Thoracic aorta (tissue), 2 donors: Measurements from ENCODE around the gene AIM2. TPM values are rescaled to one million over a fixed set of nuclear protein-coding genes. Genes with fewer than 3 reads are reported as not detected.

Source experiments
- ATAC-seq: fragments of 150-250 bp; one replicate; pipeline ENCODE4 v1.8.0; 2017; ENCODE audit warnings: low read depth; ENCODE audit not compliant: insufficient number of reproducible peaks, low FRiP score
- DNase-seq: peaks from one replicate; pipeline ENCODE4 v3.0.0-alpha.2; 2020; ENCODE audit warnings: low spot score
- H3K27ac ChIP-seq, 2 donors: fragments of 200-600 bp; sonication (generic); 1 replicate in 1 of 2; 2 replicates in 1 of 2; pipeline ENCODE4 v1.5.1; 2016; ENCODE audit warnings: mild to moderate bottlenecking in 2 of 2, moderate library complexity in 2 of 2
- H3K27me3 ChIP-seq: fragments of 200-600 bp; sonication (generic); replicated peaks from 2 replicates; pipeline ENCODE4 v1.6.0; 2016; ENCODE audit warnings: mild to moderate bottlenecking; ENCODE audit not compliant: insufficient read depth
- H3K36me3 ChIP-seq: fragments of 200-600 bp; sonication (generic); one replicate; pipeline ENCODE4 v1.5.1; 2016
- H3K4me1 ChIP-seq, 2 donors: fragments of 200-600 bp; sonication (generic); 1 replicate in 1 of 2; 2 replicates in 1 of 2; pipeline versions ENCODE4 v1.5.1 to v1.6.0; 2016; ENCODE audit warnings: low read depth in 2 of 2, mild to moderate bottlenecking in 1 of 2; ENCODE audit not compliant: control insufficient read depth in 1 of 2
- H3K4me3 ChIP-seq: fragments of 200-600 bp; sonication (generic); 2 replicates; pipeline ENCODE4 v1.5.1; 2016; ENCODE audit warnings: mild to moderate bottlenecking
- H3K9me3 ChIP-seq: fragments of 200-600 bp; sonication (generic); 2 replicates; pipeline ENCODE4 v1.5.1; 2016
- total RNA-seq, 2 donors: library from RNA; depleted of rRNA; stranded (reverse); fragments of >200 nt; gene quantifications; one replicate each; pipeline versions ENCODE4 v1.1.0 to v1.2.3, GENCODE V29; 2016
- TF ChIP-seq, protein P1 (sequence below): fragments of 200-600 bp; sonication (generic); IDR thresholded peaks from one replicate; pipeline ENCODE4 v1.5.1; 2019; ENCODE audit warnings: antibody characterized with exemption

The AIM2 gene
- total RNA-seq, 2 donors from 2014 or later, result 1.1 to 3.4 TPM

DNA sequence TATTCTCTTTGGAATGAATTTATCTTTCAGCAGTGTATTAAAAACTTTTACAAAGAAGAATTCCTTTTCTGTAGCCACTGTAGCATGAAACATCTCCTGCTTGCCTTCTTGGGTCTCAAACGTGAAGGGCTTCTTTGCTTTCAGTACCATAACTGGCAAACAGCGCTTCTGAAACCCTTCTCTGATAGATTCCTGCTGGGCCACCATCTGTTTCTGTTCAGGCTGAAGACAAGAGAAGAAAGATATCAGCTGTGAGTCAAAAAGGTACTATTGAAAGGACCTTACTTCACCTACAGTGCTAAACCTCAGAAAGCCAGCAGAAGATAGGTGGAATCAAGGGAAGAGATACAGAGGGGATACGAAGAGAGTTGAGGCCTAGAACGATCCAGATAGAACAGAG, 10.5 kb downstream of the AIM2 start:
- Histone ChIP-seq H3K36me3 (no peaks in the 10 kb centered on the region), H3K27me3 (no peaks in the 10 kb centered on the region), H3K9me3 (no peaks in the 10 kb centered on the region), H3K4me1 (no peaks in the 10 kb centered on the region), H3K27ac (no peak overlapping the region), H3K4me3 (no peak overlapping the region)
- TF ChIP-seq, protein P1, sequence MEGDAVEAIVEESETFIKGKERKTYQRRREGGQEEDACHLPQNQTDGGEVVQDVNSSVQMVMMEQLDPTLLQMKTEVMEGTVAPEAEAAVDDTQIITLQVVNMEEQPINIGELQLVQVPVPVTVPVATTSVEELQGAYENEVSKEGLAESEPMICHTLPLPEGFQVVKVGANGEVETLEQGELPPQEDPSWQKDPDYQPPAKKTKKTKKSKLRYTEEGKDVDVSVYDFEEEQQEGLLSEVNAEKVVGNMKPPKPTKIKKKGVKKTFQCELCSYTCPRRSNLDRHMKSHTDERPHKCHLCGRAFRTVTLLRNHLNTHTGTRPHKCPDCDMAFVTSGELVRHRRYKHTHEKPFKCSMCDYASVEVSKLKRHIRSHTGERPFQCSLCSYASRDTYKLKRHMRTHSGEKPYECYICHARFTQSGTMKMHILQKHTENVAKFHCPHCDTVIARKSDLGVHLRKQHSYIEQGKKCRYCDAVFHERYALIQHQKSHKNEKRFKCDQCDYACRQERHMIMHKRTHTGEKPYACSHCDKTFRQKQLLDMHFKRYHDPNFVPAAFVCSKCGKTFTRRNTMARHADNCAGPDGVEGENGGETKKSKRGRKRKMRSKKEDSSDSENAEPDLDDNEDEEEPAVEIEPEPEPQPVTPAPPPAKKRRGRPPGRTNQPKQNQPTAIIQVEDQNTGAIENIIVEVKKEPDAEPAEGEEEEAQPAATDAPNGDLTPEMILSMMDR, result no peak
- ATAC-seq, result no peak
- DNase-seq, result no peak

DNA sequence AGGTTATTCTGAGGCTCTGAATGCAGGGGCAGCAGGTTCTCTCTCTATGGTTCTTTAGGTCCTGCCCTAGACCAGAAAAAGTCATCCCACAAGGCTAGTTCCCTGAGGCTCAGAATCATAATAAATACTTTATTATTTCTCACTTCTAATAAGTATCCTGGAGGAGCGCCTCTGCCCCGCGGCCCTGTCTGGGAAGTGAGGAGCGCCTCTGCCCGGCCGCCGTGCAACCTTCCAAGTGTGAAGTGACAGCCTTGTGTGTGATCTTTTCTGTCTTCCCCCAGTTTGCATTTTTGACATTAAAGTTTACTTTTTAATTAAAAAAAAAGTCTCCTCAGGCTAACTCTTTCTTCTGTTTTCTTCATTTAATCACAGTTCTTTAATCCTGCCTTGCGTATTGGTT, 11.5 kb downstream of the AIM2 start:
- no peak for DNase-seq
- H3K36me3 ChIP-seq, result no peaks in the 10 kb centered on the region
- H3K27ac ChIP-seq, result no peak overlapping the region
- no peak for ATAC-seq
- no peaks in the 10 kb centered on the region for H3K27me3 ChIP-seq
- H3K4me1 ChIP-seq, result no peaks in the 10 kb centered on the region
- TF ChIP-seq, protein P1, result no peak
- no peak overlapping the region for H3K4me3 ChIP-seq
- no peaks in the 10 kb centered on the region for H3K9me3 ChIP-seq

DNA sequence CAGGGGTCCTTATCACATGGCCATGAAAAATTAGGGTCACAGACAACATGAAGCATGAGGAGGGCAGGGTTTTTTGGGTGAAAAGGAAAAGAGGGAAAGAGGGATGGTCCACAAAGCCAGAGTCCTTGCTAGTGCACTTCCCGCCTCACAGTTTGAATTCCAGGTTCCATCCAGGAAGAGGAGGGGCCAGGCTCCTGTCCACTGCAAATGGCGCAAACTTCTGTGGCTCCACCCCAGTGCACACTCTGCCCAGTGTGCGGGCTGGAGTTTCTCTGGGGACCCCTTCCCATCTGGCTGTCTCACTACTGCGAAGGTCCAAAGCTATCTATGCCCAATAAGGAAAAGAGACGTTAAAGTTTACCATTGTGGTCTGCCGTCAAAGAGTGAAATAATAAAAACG, 17.8 kb downstream of the AIM2 start:
- no peak overlapping the region for H3K27ac ChIP-seq
- TF ChIP-seq, protein P1, result no peak
- no peak for ATAC-seq
- H3K9me3 ChIP-seq, result no peaks in the 10 kb centered on the region
- H3K27me3 ChIP-seq, result no peaks in the 10 kb centered on the region
- no peak for DNase-seq
- H3K4me1 ChIP-seq, result no peaks in the 10 kb centered on the region
- H3K36me3 ChIP-seq, result no peaks in the 10 kb centered on the region
- H3K4me3 ChIP-seq, result no peak overlapping the region

DNA sequence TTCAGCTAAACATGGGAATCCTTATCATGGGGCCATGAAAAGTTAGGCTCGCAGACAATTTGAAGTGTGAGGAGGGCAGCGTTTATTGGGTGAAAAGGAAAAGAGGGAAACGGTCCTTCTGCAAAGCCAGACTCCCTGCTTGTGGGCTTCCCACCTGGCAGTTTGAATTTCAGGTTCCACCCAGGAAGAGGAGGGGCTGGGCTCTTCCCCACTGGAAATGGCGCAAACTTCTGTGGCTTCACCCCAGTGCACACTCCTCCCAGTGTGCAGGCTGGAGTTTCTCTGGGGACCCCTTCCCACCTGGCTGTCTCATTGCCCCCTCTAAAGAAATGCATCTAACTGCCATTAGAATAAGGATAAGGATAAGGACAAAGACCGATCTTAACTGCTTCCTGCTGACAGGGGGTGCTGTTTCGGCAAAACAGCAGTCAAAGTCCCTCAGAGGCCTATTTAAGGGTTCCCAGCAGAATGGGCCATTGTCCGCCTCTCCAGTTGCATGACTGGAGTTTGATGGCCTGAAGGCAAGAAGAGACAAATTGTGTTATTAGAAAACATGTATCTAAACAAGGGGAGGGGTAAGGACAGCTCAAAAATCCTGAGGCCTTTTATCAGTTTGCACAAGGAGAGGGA, 20.4 kb downstream of the AIM2 start:
- DNase-seq, result no peak
- Histone ChIP-seq H3K4me1 (no peaks in the 10 kb centered on the region), H3K27me3 (no peaks in the 10 kb centered on the region), H3K36me3 (peaks cover 7% of the 10 kb centered on the region), H3K27ac (no peak overlapping the region), H3K9me3 (no peaks in the 10 kb centered on the region), H3K4me3 (no peak overlapping the region)
- TF ChIP-seq, protein P1, result no peak
- no peak for ATAC-seq

DNA sequence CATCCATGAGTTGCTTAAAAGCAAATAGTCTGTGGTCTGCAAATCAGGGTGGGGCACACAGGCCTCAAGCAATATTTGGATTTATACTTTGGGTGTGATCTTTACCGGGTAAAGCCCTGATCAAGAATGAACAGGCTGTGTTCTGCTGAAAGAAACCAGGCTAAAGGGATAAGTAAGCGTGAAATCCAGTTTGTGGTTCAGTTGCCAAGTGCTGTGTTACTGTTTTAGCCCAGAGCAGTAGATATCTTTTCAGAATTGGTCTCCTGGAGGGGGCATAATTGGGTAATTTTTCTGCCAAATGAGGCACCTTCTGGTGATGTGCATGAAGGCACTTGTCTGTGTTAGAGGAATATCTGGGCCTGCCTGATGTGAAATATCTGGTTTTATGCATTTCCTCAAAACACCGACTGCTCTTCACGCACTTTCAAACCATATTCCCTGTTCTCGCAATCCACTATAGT, 21.4 kb downstream of the AIM2 start:
- no peak overlapping the region for H3K4me3 ChIP-seq
- H3K27me3 ChIP-seq, result no peaks in the 10 kb centered on the region
- no peak for DNase-seq
- H3K36me3 ChIP-seq, result peaks cover 16% of the 10 kb centered on the region
- no peak for ATAC-seq
- no peaks in the 10 kb centered on the region for H3K9me3 ChIP-seq
- H3K4me1 ChIP-seq, result no peaks in the 10 kb centered on the region
- no peak overlapping the region for H3K27ac ChIP-seq
- TF ChIP-seq, protein P1, result no peak
